HL-60 (cell line): Measurements from ENCODE around the gene TMEM121.

ENCODE experiments used
- CTCF ChIP-seq: IDR thresholded peaks from one replicate; pipeline ENCODE4 v1.5.1; 2011; ENCODE audit warnings: low read length, control low read depth, inconsistent platforms; ENCODE audit not compliant: insufficient read depth
- POLR2AphosphoS5 ChIP-seq: IDR thresholded peaks from 2 replicates; pipeline ENCODE4 v1.6.1; 2012; ENCODE audit warnings: low read depth

- TF ChIP-seq CTCF, result no peak
- no peak for TF ChIP-seq POLR2AphosphoS5
These were observed 38.2 kb upstream of the TMEM121 start for GRCh38 chr14:105487986-105488777.
